Endothelial cell of umbilical vein (primary cell): ENCODE data around the gene VTA1.

ENCODE experiments used
- JUN ChIP-seq: IDR thresholded peaks from 2 replicates; pipeline ENCODE4 v1.6.1; 2011; ENCODE audit warnings: borderline replicate concordance, low read depth; ENCODE audit not compliant: insufficient read length, insufficient read depth
- MYC ChIP-seq: IDR thresholded peaks from one replicate; pipeline ENCODE4 v1.6.1; 2011; ENCODE audit warnings: mild to moderate bottlenecking, low read depth, low read length
- POLR2AphosphoS5 ChIP-seq: IDR thresholded peaks from 2 replicates; pipeline ENCODE4 v1.6.1; 2012; ENCODE audit warnings: low read depth, mild to moderate bottlenecking, control low read depth, low read length, moderate library complexity; ENCODE audit not compliant: insufficient read depth
- TF ChIP-seq, protein P1 (sequence below), 2 donors: IDR thresholded peaks; 1 replicate in 1 of 2; 2 replicates in 1 of 2; pipeline ENCODE4 v1.5.1; 2011; ENCODE audit warnings: low read length in 2 of 2, mild to moderate bottlenecking in 2 of 2, moderate library complexity in 2 of 2, control low read depth in 1 of 2, inconsistent platforms in 1 of 2, low read depth in 1 of 2; ENCODE audit not compliant: insufficient read depth in 1 of 2; ENCODE audit errors: extremely low read depth in 1 of 2

DNA sequence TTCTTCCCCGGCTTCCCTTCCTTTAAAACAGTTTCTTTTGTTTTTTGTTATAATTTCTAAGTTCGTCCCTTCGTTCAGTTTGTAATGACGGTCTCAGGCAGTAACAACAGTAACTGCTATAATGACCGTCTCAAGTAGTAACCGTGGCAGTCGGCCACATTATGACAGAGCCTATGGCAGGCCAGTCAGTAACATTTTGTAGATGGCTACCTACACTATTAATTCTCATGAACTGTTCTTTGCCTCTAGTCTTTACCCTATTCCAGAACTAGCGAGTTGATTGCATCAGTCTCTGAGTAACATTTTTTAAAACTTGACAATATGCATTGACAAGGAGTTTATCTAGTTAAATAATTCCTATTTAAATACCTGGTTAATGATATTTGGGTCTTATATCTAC lies 111.7 kb downstream of the VTA1 start:
- TF ChIP-seq, protein P1, sequence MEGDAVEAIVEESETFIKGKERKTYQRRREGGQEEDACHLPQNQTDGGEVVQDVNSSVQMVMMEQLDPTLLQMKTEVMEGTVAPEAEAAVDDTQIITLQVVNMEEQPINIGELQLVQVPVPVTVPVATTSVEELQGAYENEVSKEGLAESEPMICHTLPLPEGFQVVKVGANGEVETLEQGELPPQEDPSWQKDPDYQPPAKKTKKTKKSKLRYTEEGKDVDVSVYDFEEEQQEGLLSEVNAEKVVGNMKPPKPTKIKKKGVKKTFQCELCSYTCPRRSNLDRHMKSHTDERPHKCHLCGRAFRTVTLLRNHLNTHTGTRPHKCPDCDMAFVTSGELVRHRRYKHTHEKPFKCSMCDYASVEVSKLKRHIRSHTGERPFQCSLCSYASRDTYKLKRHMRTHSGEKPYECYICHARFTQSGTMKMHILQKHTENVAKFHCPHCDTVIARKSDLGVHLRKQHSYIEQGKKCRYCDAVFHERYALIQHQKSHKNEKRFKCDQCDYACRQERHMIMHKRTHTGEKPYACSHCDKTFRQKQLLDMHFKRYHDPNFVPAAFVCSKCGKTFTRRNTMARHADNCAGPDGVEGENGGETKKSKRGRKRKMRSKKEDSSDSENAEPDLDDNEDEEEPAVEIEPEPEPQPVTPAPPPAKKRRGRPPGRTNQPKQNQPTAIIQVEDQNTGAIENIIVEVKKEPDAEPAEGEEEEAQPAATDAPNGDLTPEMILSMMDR (IDR thresholded peaks at IDR 0.05; ENCODE audit: extremely low read depth in 1 of 2, insufficient read depth in 1 of 2, low read depth in 1 of 2, low read length in 2 of 2) = no peak
- no peak for TF ChIP-seq MYC
- TF ChIP-seq JUN = no peak
- no peak for TF ChIP-seq POLR2AphosphoS5
